Neural cell (in vitro differentiated cells): ENCODE data around the gene TMEM190. TPM values are rescaled to one million over a fixed set of nuclear protein-coding genes. Genes with fewer than 3 reads are reported as not detected.

Experiments
- H2AFZ ChIP-seq: fragments of 200-600, 300-800 bp; sonication (generic), shearing (Covaris generic); 2 replicates; pipeline ENCODE4 v1.6.0; 2014; ENCODE audit warnings: low read depth, mild to moderate bottlenecking, antibody characterized with exemption, low read length, moderate library complexity
- H3F3A ChIP-seq: fragments of 200-600 bp; shearing (Covaris generic); 2 replicates; pipeline ENCODE4 v1.6.1; 2016; ENCODE audit warnings: mild to moderate bottlenecking, moderate library complexity, mixed read lengths, antibody characterized with exemption, low read length; ENCODE audit not compliant: insufficient read depth, poor library complexity, severe bottlenecking
- H3K27ac ChIP-seq: fragments of 200-600, 300-800 bp; sonication (generic), shearing (Covaris generic); 2 replicates; pipeline ENCODE4 v1.5.1; 2014; ENCODE audit warnings: mild to moderate bottlenecking, low read length, moderate library complexity
- H3K27me3 ChIP-seq: fragments of 300-800, 200-600 bp; sonication (generic), shearing (Covaris generic); 2 replicates; pipeline ENCODE4 v1.6.0; 2014; ENCODE audit warnings: mild to moderate bottlenecking, low read depth, low read length, moderate library complexity; ENCODE audit not compliant: insufficient read depth
- H3K36me3 ChIP-seq: fragments of 300-800, 200-600 bp; sonication (generic), shearing (Covaris generic); 2 replicates; pipeline ENCODE4 v1.5.1; 2014; ENCODE audit warnings: mild to moderate bottlenecking, antibody characterized with exemption, low read length, moderate library complexity; ENCODE audit not compliant: insufficient read depth
- H3K4me2 ChIP-seq: fragments of 300-800, 200-600 bp; sonication (generic), shearing (Covaris generic); 2 replicates; pipeline ENCODE4 v1.6.0; 2014; ENCODE audit warnings: mild to moderate bottlenecking, low read length
- H3K4me3 ChIP-seq: fragments of 300-800, 200-600 bp; sonication (generic), shearing (Covaris generic); 2 replicates; pipeline ENCODE4 v1.5.1; 2014; ENCODE audit warnings: mild to moderate bottlenecking, low read length, moderate library complexity
- H3K79me2 ChIP-seq: fragments of 200-600 bp; shearing (Covaris generic); replicated peaks from 2 replicates; pipeline ENCODE4 v1.6.0; 2014; ENCODE audit warnings: mild to moderate bottlenecking, low read length, moderate library complexity; ENCODE audit not compliant: insufficient read depth
- H3K9ac ChIP-seq: fragments of 300-800, 200-600 bp; sonication (generic), shearing (Covaris generic); 2 replicates; pipeline ENCODE4 v1.6.1; 2016; ENCODE audit warnings: mild to moderate bottlenecking, low read length, mixed read lengths
- H3K9me2 ChIP-seq: fragments of 200-600 bp; shearing (Covaris generic); 2 replicates; pipeline ENCODE4 v1.6.1; 2016; ENCODE audit warnings: mild to moderate bottlenecking, low read length, mixed read lengths; ENCODE audit not compliant: insufficient read depth
- H3K9me3 ChIP-seq: fragments of 200-600, 300-800 bp; sonication (generic), shearing (Covaris generic); 2 replicates; pipeline ENCODE4 v1.6.1; 2016; ENCODE audit warnings: mild to moderate bottlenecking, mixed run types, low read length, moderate library complexity, mixed read lengths
- H4K20me1 ChIP-seq: fragments of 200-600 bp; shearing (Covaris generic); 2 replicates; pipeline ENCODE4 v1.6.1; 2016; ENCODE audit warnings: mild to moderate bottlenecking, mixed run types; ENCODE audit not compliant: insufficient read depth
- EP300 ChIP-seq: fragments of 450-650 bp; conservative IDR thresholded peaks from 2 replicates; pipeline ENCODE4 v1.6.1; 2014; ENCODE audit warnings: antibody characterized with exemption, mild to moderate bottlenecking, moderate library complexity; ENCODE audit not compliant: poor library complexity, severe bottlenecking
- EZH2 ChIP-seq: fragments of 200-600, 300-800 bp; shearing (Covaris generic), sonication (generic); IDR thresholded peaks from 2 replicates; pipeline ENCODE4 v1.6.1; 2014; ENCODE audit warnings: antibody characterized with exemption, low read length, borderline replicate concordance, mild to moderate bottlenecking; ENCODE audit not compliant: insufficient read depth, poor library complexity, severe bottlenecking
- MXI1 ChIP-seq: fragments of 450-650 bp; conservative IDR thresholded peaks from 2 replicates; pipeline ENCODE4 v1.6.1; 2014; ENCODE audit warnings: antibody characterized with exemption, mild to moderate bottlenecking; ENCODE audit not compliant: poor library complexity, severe bottlenecking
- POLR2AphosphoS5 ChIP-seq: IDR thresholded peaks from 2 replicates; pipeline ENCODE4 v1.6.1; 2012
- RAD21 ChIP-seq: fragments of 450-650 bp; conservative IDR thresholded peaks from 2 replicates; pipeline ENCODE4 v1.6.1; 2014; ENCODE audit warnings: antibody characterized with exemption, mild to moderate bottlenecking, moderate library complexity
- SMC3 ChIP-seq: fragments of 450-650 bp; conservative IDR thresholded peaks from 2 replicates; pipeline ENCODE4 v1.6.1; 2014; ENCODE audit warnings: antibody characterized with exemption, mild to moderate bottlenecking, moderate library complexity; ENCODE audit not compliant: poor library complexity
- TAF1 ChIP-seq: IDR thresholded peaks from 2 replicates; pipeline ENCODE4 v1.6.1; 2012; ENCODE audit warnings: low read depth
- polyA plus RNA-seq: library from polyadenylated mRNA; depleted of rRNA; stranded (reverse); fragments of >200 nt; gene quantifications from 2 replicates; pipeline ENCODE4 v1.2.3, GENCODE V29; 2014
- TF ChIP-seq, protein P1 (sequence below): IDR thresholded peaks from 2 replicates; pipeline ENCODE4 v1.6.1; 2012; ENCODE audit warnings: borderline replicate concordance
- TF ChIP-seq, protein P2 (sequence below): fragments of 450-650 bp; IDR thresholded peaks from 2 replicates; pipeline ENCODE4 v1.5.1; 2014; ENCODE audit warnings: antibody characterized with exemption, mild to moderate bottlenecking, moderate library complexity; ENCODE audit not compliant: poor library complexity, severe bottlenecking

The TMEM190 gene
- polyA plus RNA-seq, 1 donor from 2014 or later = not detected

DNA sequence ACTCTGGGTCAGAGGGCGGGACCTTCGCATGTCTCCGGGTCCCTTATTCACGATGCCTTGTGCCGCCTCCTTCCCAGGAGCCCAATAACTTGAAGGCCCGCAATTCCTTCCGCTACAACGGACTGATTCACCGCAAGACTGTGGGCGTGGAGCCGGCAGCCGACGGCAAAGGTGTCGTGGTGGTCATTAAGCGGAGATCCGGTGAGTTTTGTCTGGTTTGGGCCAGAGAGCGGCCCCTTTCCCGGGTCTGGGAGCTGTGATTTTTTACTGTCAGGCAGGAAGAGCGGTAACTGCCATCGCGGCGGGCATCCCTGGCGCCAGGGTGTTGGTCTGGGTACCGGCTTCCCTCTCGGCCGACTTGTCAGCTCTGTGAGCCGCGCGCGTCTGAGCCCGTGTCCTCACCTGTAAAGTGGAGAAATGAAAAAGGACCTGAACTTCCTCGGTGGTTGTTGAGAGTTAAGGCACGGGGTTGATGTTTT is 9.9 kb downstream of the TMEM190 start:
- Histone ChIP-seq H3K9ac (peak overlapping the region; percentile 92), H2AFZ (no peak overlapping the region), H3F3A (no peaks in the 10 kb centered on the region), H3K36me3 (no peaks in the 10 kb centered on the region), H3K9me2 (no peaks in the 10 kb centered on the region), H4K20me1 (peaks cover 21% of the 10 kb centered on the region), H3K9me3 (no peaks in the 10 kb centered on the region), H3K27me3 (peaks cover 3% of the 10 kb centered on the region), H3K27ac (peak overlapping the region; percentile 86), H3K79me2 (peaks cover 22% of the 10 kb centered on the region), H3K4me2 (peak overlapping the region; percentile 98), H3K4me3 (peak overlapping the region; percentile 88)
- TF ChIP-seq SMC3 = no peak
- TF ChIP-seq EZH2 = no peak
- TF ChIP-seq, protein P1, sequence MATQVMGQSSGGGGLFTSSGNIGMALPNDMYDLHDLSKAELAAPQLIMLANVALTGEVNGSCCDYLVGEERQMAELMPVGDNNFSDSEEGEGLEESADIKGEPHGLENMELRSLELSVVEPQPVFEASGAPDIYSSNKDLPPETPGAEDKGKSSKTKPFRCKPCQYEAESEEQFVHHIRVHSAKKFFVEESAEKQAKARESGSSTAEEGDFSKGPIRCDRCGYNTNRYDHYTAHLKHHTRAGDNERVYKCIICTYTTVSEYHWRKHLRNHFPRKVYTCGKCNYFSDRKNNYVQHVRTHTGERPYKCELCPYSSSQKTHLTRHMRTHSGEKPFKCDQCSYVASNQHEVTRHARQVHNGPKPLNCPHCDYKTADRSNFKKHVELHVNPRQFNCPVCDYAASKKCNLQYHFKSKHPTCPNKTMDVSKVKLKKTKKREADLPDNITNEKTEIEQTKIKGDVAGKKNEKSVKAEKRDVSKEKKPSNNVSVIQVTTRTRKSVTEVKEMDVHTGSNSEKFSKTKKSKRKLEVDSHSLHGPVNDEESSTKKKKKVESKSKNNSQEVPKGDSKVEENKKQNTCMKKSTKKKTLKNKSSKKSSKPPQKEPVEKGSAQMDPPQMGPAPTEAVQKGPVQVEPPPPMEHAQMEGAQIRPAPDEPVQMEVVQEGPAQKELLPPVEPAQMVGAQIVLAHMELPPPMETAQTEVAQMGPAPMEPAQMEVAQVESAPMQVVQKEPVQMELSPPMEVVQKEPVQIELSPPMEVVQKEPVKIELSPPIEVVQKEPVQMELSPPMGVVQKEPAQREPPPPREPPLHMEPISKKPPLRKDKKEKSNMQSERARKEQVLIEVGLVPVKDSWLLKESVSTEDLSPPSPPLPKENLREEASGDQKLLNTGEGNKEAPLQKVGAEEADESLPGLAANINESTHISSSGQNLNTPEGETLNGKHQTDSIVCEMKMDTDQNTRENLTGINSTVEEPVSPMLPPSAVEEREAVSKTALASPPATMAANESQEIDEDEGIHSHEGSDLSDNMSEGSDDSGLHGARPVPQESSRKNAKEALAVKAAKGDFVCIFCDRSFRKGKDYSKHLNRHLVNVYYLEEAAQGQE = no peak
- TF ChIP-seq POLR2AphosphoS5 = no peak
- TF ChIP-seq, protein P2, sequence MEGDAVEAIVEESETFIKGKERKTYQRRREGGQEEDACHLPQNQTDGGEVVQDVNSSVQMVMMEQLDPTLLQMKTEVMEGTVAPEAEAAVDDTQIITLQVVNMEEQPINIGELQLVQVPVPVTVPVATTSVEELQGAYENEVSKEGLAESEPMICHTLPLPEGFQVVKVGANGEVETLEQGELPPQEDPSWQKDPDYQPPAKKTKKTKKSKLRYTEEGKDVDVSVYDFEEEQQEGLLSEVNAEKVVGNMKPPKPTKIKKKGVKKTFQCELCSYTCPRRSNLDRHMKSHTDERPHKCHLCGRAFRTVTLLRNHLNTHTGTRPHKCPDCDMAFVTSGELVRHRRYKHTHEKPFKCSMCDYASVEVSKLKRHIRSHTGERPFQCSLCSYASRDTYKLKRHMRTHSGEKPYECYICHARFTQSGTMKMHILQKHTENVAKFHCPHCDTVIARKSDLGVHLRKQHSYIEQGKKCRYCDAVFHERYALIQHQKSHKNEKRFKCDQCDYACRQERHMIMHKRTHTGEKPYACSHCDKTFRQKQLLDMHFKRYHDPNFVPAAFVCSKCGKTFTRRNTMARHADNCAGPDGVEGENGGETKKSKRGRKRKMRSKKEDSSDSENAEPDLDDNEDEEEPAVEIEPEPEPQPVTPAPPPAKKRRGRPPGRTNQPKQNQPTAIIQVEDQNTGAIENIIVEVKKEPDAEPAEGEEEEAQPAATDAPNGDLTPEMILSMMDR = no peak
- no peak for TF ChIP-seq RAD21
- TF ChIP-seq MXI1 = no peak
- TF ChIP-seq TAF1 = no peak
- no peak for TF ChIP-seq EP300

DNA sequence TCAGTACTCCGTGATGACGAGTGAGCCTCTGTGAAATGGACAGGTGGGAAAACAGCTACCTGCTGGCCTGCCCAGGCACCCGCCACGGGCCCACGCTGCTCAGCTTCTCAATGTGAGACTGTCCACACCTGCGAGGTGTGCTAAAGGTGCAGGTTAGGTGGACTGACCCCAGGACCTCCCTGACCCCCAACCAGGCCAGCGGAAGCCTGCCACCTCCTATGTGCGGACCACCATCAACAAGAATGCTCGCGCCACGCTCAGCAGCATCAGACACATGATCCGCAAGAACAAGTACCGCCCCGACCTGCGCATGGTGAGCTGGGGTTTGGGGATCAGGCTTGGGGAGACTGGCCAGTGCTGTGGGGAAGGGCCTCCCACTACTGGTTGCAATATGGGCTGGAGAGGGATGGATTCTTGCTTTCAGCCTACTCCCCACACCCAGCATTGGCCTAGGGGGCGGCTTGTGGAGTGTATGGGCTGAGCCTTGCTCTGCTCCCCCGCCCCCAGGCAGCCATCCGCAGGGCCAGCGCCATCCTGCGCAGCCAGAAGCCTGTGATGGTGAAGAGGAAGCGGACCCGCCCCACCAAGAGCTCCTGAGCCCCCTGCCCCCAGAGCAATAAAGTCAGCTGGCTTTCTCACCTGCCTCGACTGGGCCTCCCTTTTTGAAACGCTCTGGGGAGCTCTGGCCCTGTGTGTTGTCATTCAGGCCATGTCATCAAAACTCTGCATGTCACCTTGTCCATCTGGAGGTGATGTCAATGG is 11.3 kb downstream of the TMEM190 start:
- Histone ChIP-seq H3K27ac (no peak overlapping the region), H3K9ac (peak overlapping the region; percentile 92), H4K20me1 (peaks cover 21% of the 10 kb centered on the region)

More for the DNA sequence above, 11.3 kb downstream of the TMEM190 start:
- Histone ChIP-seq H3K9me2 (no peaks in the 10 kb centered on the region), H3K4me2 (peak overlapping the region; percentile 98), H3K36me3 (no peaks in the 10 kb centered on the region), H3K9me3 (no peaks in the 10 kb centered on the region), H3K27me3 (no peaks in the 10 kb centered on the region), H3F3A (peaks cover 5% of the 10 kb centered on the region), H3K79me2 (peaks cover 22% of the 10 kb centered on the region), H2AFZ (no peak overlapping the region), H3K4me3 (peak overlapping the region; percentile 88)
- TF ChIP-seq EZH2 = no peak
- TF ChIP-seq SMC3 = no peak
- no peak for TF ChIP-seq RAD21
- TF ChIP-seq, protein P2 = no peak
- TF ChIP-seq TAF1 = no peak
- TF ChIP-seq EP300 = no peak
- no peak for TF ChIP-seq POLR2AphosphoS5
- no peak for TF ChIP-seq MXI1
- TF ChIP-seq, protein P1 = no peak
